HCT116 (cell line): ENCODE results near the gene TXNRD3.

ENCODE experiments used
- CEBPB ChIP-seq: IDR thresholded peaks from 2 replicates; pipeline ENCODE4 v1.6.1; 2012; ENCODE audit warnings: low read depth
- CTCF ChIP-seq, 3 experiments: fragments of 200-600 bp in 1 of 3; sonication (generic) in 1 of 3; IDR thresholded peaks in 2 of 3; conservative IDR thresholded peaks in 1 of 3; 2 replicates each; pipeline ENCODE4 v1.5.1; 2012 to 2017; ENCODE audit warnings: low read depth in 2 of 3, low read length in 2 of 3, antibody characterized with exemption in 1 of 3, borderline replicate concordance in 1 of 3, control low read depth in 1 of 3, mild to moderate bottlenecking in 1 of 3, mixed read lengths in 1 of 3, mixed run types in 1 of 3, moderate library complexity in 1 of 3; ENCODE audit not compliant: insufficient read depth in 1 of 3
- EZH2 ChIP-seq: fragments of 200-600 bp; sonication (generic); IDR thresholded peaks from 2 replicates; pipeline ENCODE4 v1.6.1; 2017; ENCODE audit warnings: antibody characterized with exemption, mixed run types
- MAX ChIP-seq: IDR thresholded peaks from 2 replicates; pipeline ENCODE4 v1.6.1; 2012
- POLR2A ChIP-seq: IDR thresholded peaks from 2 replicates; pipeline ENCODE4 v1.7.0; 2011; ENCODE audit warnings: borderline replicate concordance; ENCODE audit not compliant: insufficient read depth, insufficient read length; ENCODE audit errors: extremely low read depth
- RAD21 ChIP-seq: IDR thresholded peaks from 2 replicates; pipeline ENCODE4 v1.6.1; 2012; ENCODE audit warnings: low read depth, mild to moderate bottlenecking
- SIN3A ChIP-seq: IDR thresholded peaks from 2 replicates; pipeline ENCODE4 v1.6.1; 2012; ENCODE audit warnings: low read depth
- SP1 ChIP-seq: IDR thresholded peaks from 2 replicates; pipeline ENCODE4 v1.6.1; 2012; ENCODE audit warnings: low read depth
- YY1 ChIP-seq: IDR thresholded peaks from 2 replicates; pipeline ENCODE4 v1.6.1; 2011; ENCODE audit warnings: low read length, low read depth, moderate library complexity, mild to moderate bottlenecking; ENCODE audit not compliant: insufficient replicate concordance; ENCODE audit errors: extremely low read depth

GRCh38 chr3:126622694-126623093 lies 32.2 kb downstream of the TXNRD3 start:
- TF ChIP-seq SP1 (no peak), CTCF (IDR thresholded peaks at IDR 0.05 in 2 of 3, conservative IDR thresholded peaks at IDR 0.05 in 1 of 3; ENCODE audit: borderline replicate concordance in 1 of 3, insufficient read depth in 1 of 3, low read depth in 2 of 3, low read length in 2 of 3) (no peak), EZH2 (no peak), POLR2A (no peak), YY1 (no peak), CEBPB (no peak), MAX (no peak), SIN3A (no peak), RAD21 (no peak)
